GM12864 (cell line): ENCODE measurements around the gene ATG4B.

Experiments used
- DNase-seq: peaks from one replicate; pipeline ENCODE4 v3.0.0-alpha.2; 2011; ENCODE audit warnings: low read depth
- H3K4me3 ChIP-seq: 2 replicates; pipeline ENCODE4 v1.5.1; 2011; ENCODE audit warnings: mild to moderate bottlenecking, low read depth, low read length, control low read depth
- TF ChIP-seq, protein P1 (sequence below): IDR thresholded peaks from 2 replicates; pipeline ENCODE4 v1.5.1; 2011; ENCODE audit warnings: low read depth, mild to moderate bottlenecking, moderate library complexity, low read length, control low read depth, inconsistent platforms; ENCODE audit errors: missing control alignments

ATG4B gene

GRCh38 chr2:241708879-241709278, 71.4 kb downstream of the ATG4B start:
- no peak overlapping the region for H3K4me3 ChIP-seq
- no peak for DNase-seq
- TF ChIP-seq, protein P1, sequence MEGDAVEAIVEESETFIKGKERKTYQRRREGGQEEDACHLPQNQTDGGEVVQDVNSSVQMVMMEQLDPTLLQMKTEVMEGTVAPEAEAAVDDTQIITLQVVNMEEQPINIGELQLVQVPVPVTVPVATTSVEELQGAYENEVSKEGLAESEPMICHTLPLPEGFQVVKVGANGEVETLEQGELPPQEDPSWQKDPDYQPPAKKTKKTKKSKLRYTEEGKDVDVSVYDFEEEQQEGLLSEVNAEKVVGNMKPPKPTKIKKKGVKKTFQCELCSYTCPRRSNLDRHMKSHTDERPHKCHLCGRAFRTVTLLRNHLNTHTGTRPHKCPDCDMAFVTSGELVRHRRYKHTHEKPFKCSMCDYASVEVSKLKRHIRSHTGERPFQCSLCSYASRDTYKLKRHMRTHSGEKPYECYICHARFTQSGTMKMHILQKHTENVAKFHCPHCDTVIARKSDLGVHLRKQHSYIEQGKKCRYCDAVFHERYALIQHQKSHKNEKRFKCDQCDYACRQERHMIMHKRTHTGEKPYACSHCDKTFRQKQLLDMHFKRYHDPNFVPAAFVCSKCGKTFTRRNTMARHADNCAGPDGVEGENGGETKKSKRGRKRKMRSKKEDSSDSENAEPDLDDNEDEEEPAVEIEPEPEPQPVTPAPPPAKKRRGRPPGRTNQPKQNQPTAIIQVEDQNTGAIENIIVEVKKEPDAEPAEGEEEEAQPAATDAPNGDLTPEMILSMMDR, result no peak

GRCh38 chr2:241719093-241719492, 81.6 kb downstream of the ATG4B start:
- TF ChIP-seq, protein P1, result no peak
- no peak for DNase-seq
- H3K4me3 ChIP-seq, result no peak overlapping the region

DNA sequence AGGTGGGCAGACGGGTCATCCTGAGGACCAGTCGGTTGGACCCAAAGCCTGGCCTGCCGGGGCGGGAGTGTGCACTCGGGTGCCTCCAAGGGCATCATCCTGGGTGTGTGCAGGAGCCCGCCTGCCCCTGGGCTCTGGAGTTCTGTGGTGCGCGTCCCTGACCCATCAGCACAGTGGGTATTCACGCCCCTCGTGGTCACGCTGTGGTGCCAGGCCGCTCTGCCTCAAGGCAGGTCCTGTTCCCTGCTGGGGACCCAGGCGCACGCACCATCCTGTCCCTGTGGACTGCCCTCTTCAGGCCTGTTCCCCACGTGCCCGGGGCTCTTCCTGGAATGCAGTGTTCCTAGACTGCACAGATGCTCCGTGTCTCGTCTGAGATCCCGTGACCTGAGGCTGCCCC, 82.6 kb downstream of the ATG4B start:
- no peak overlapping the region for H3K4me3 ChIP-seq

DNA sequence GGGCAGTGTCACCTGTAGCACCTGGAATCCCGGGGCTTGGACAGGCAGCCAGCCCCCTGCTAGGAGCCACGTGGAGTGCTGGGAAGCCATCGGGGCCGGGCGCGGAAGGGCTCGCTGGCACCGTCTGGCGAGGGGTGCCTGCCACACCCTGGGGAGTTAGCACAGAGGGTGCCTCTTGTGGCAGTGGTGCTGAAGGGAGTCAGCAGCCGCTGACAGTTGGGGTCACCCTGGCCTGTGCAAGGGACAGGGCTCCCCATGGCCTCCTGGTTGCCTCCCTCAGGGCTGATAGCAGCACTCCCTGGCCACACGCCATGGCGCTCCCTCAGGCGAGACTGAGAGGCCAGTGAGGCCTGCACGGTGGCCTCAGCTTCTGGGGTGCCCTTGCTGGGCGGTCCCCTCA, 83.1 kb downstream of the ATG4B start:
- TF ChIP-seq, protein P1, result no peak
- H3K4me3 ChIP-seq, result no peak overlapping the region
- DNase-seq, result no peak

More for the DNA sequence above, 82.6 kb downstream of the ATG4B start:
- DNase-seq, result no peak
- TF ChIP-seq, protein P1, result no peak

DNA sequence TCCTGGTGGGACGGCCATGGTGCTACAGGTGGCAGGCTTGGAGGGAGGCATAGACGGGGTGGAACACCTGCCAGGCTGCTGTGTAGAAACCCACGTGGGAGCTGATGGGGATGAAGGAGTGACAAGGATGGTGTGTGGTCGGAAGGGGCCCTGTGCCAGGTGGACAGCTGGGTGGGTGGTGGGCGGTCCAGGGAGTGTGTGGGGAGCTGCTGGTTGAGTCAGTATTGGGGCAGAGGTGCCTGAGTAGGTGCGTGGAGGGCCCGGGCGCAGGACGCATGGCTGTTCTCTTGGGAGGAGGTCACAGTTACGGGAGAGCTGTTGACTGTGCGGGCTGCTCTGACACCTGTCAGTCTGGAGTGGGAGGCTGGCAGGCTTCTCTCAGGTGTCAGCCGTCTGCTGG, 84.4 kb downstream of the ATG4B start:
- TF ChIP-seq, protein P1, result no peak
- DNase-seq, result no peak
- H3K4me3 ChIP-seq, result no peak overlapping the region

- DNase-seq, result no peak
- TF ChIP-seq, protein P1, result no peak
Measured at GRCh38 chr2:241722896-241723454, 85.5 kb downstream of the ATG4B start.

More at GRCh38 chr2:241722896-241723454, 85.5 kb downstream of the ATG4B start:
- no peak overlapping the region for H3K4me3 ChIP-seq
